ENCODE results near the gene ATF7IP2.

GRCh38 chr16:10453159-10453510, 67.3 kb downstream of the ATF7IP2 start:
- TF ChIP-seq POLR2AphosphoS5 (IDR thresholded peaks at IDR 0.05; ENCODE audit: low read depth, low read length), result no peak
- TF ChIP-seq POLR2A (IDR thresholded peaks at IDR 0.05; ENCODE audit: low read depth, low read length), result no peak

Measured in GM12892 (cell line).